Thoracic aorta (tissue), 2 donors: Measurements from ENCODE around the gene LRP10. TPM values are rescaled to one million over a fixed set of nuclear protein-coding genes. Genes with fewer than 3 reads are reported as not detected.

Experiments
- ATAC-seq: fragments of 150-250 bp; one replicate; pipeline ENCODE4 v1.8.0; 2017; ENCODE audit warnings: low read depth; ENCODE audit not compliant: insufficient number of reproducible peaks, low FRiP score
- DNase-seq: peaks from one replicate; pipeline ENCODE4 v3.0.0-alpha.2; 2020; ENCODE audit warnings: low spot score
- H3K27ac ChIP-seq, 2 donors: fragments of 200-600 bp; sonication (generic); 1 replicate in 1 of 2; 2 replicates in 1 of 2; pipeline ENCODE4 v1.5.1; 2016; ENCODE audit warnings: mild to moderate bottlenecking in 2 of 2, moderate library complexity in 2 of 2
- H3K27me3 ChIP-seq: fragments of 200-600 bp; sonication (generic); replicated peaks from 2 replicates; pipeline ENCODE4 v1.6.0; 2016; ENCODE audit warnings: mild to moderate bottlenecking; ENCODE audit not compliant: insufficient read depth
- H3K36me3 ChIP-seq: fragments of 200-600 bp; sonication (generic); one replicate; pipeline ENCODE4 v1.5.1; 2016
- H3K4me1 ChIP-seq, 2 donors: fragments of 200-600 bp; sonication (generic); 1 replicate in 1 of 2; 2 replicates in 1 of 2; pipeline versions ENCODE4 v1.5.1 to v1.6.0; 2016; ENCODE audit warnings: low read depth in 2 of 2, mild to moderate bottlenecking in 1 of 2; ENCODE audit not compliant: control insufficient read depth in 1 of 2
- H3K4me3 ChIP-seq: fragments of 200-600 bp; sonication (generic); 2 replicates; pipeline ENCODE4 v1.5.1; 2016; ENCODE audit warnings: mild to moderate bottlenecking
- H3K9me3 ChIP-seq: fragments of 200-600 bp; sonication (generic); 2 replicates; pipeline ENCODE4 v1.5.1; 2016
- CTCF ChIP-seq: fragments of 200-600 bp; sonication (generic); IDR thresholded peaks from one replicate; pipeline ENCODE4 v1.5.1; 2019; ENCODE audit warnings: antibody characterized with exemption
- total RNA-seq, 2 donors: library from RNA; depleted of rRNA; stranded (reverse); fragments of >200 nt; gene quantifications; one replicate each; pipeline versions ENCODE4 v1.1.0 to v1.2.3, GENCODE V29; 2016

LRP10 gene
- total RNA-seq, 2 donors from 2014 or later: 158 to 209 TPM

- no peaks in the 10 kb centered on the region for H3K9me3 ChIP-seq
- H3K36me3 ChIP-seq: no peaks in the 10 kb centered on the region
- TF ChIP-seq CTCF: no peak
- peaks cover 3 to 6% of the 10 kb centered on the region in 2 donors for H3K4me1 ChIP-seq
- no peaks in the 10 kb centered on the region for H3K27me3 ChIP-seq
- H3K4me3 ChIP-seq: no peak overlapping the region
- no peak overlapping the region for H3K27ac ChIP-seq
- no peak for DNase-seq
- peak; percentile 6 for ATAC-seq
Observed at GRCh38 chr14:22864979-22865378, 6.6 kb upstream of the LRP10 start.

- no peak for DNase-seq
Observed at GRCh38 chr14:22865424-22866405, 5.8 kb upstream of the LRP10 start.

GRCh38 chr14:22866874-22867273 lies 4.7 kb upstream of the LRP10 start:
- Histone ChIP-seq H3K36me3 (no peaks in the 10 kb centered on the region), H3K4me1 (peaks cover 12 to 13% of the 10 kb centered on the region in 2 donors), H3K27me3 (no peaks in the 10 kb centered on the region), H3K27ac (no peak overlapping the region), H3K4me3 (no peak overlapping the region), H3K9me3 (no peaks in the 10 kb centered on the region)
- ATAC-seq: no peak
- TF ChIP-seq CTCF: no peak
- DNase-seq: no peak

More at GRCh38 chr14:22865424-22866405, 5.8 kb upstream of the LRP10 start:
- peaks cover 10 to 13% of the 10 kb centered on the region in 2 donors for H3K4me1 ChIP-seq
- H3K27ac ChIP-seq: no peak overlapping the region
- no peak for TF ChIP-seq CTCF
- ATAC-seq: no peak
- H3K27me3 ChIP-seq: no peaks in the 10 kb centered on the region
- H3K9me3 ChIP-seq: no peaks in the 10 kb centered on the region
- H3K4me3 ChIP-seq: no peak overlapping the region
- no peaks in the 10 kb centered on the region for H3K36me3 ChIP-seq

GRCh38 chr14:22870811-22871223 lies 723 bp upstream of the LRP10 start:
- Histone ChIP-seq H3K9me3 (no peaks in the 10 kb centered on the region), H3K4me1 (peaks cover 19 to 45% of the 10 kb centered on the region in 2 donors), H3K4me3 (peak overlapping the region; percentile 95), H3K36me3 (peaks cover 24% of the 10 kb centered on the region), H3K27me3 (no peaks in the 10 kb centered on the region), H3K27ac (peak overlapping the region; percentile 98 to 99)
- no peak for TF ChIP-seq CTCF
- ATAC-seq (peak; percentile 4), DNase-seq (no peak)

- Histone ChIP-seq H3K4me1 (peaks cover 19 to 50% of the 10 kb centered on the region in 2 donors), H3K27ac (peak overlapping the region; percentile 98 to 99), H3K36me3 (peaks cover 38% of the 10 kb centered on the region), H3K4me3 (peak overlapping the region; percentile 95), H3K9me3 (no peaks in the 10 kb centered on the region), H3K27me3 (no peaks in the 10 kb centered on the region)
- TF ChIP-seq CTCF: peak; percentile 94
- peak; percentile 53 for ATAC-seq
- no peak for DNase-seq
Observed at GRCh38 chr14:22872033-22872832, 693 bp downstream of the LRP10 start.
